Measurements from ENCODE around the gene TIMM50. TPM values are rescaled to one million over a fixed set of nuclear protein-coding genes. Genes with fewer than 3 reads are reported as not detected.

TIMM50 gene
- total RNA-seq, 4 donors from 2014 or later: 34.0 to 63.2 (median 51.5) TPM

GRCh38 chr19:39520541-39521484 is 40.2 kb downstream of the TIMM50 start:
- Histone ChIP-seq H3K4me1 (peaks cover 0 to 5% (median 1%) of the 10 kb centered on the region in 3 donors), H3K36me3 (no peaks in the 10 kb centered on the region), H3K27me3 (peaks cover 0 to 31% (median 5%) of the 10 kb centered on the region in 4 donors), H3K4me3 (no peak overlapping the region), H3K27ac (no peak overlapping the region), H3K9me3 (no peaks in the 10 kb centered on the region)
- DNase-seq: no peak
- 76 to 84% methylated on average over 7 to 8 of the region's 8 CpGs for WGBS, 2 donors
- TF ChIP-seq CTCF (IDR thresholded peaks at IDR 0.05) (no peak), POLR2A (IDR thresholded peaks at IDR 0.05) (no peak)
- intact Hi-C loops (cut with DNase I): no loop called here

DNA sequence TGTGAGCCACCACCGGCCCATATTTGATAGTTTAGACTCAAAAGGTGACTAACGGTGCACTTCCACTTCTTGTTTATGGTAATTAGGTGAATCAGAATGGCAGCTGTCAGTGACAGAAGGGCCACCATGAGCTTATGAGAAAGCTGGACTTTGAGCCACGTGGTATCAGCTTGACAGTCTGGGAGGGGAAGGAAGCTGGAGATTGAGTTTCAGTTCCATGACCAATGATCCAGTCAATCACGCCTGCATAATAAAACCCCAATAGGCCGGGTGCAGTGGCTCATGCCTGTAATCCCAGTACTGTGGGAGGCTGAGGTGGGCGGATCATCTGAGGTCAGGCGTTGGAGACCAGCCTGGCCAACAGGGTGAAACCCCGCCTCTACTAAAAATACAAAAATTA is 43.9 kb downstream of the TIMM50 start:
- Histone ChIP-seq H3K4me3 (no peak overlapping the region), H3K27me3 (no peaks in the 10 kb centered on the region), H3K27ac (no peak overlapping the region), H3K36me3 (no peaks in the 10 kb centered on the region), H3K4me1 (no peaks in the 10 kb centered on the region), H3K9me3 (no peaks in the 10 kb centered on the region)
- WGBS, 2 donors: 79 to 88% methylated on average over 5 to 8 of the region's 8 CpGs
- intact Hi-C loops (cut with DNase I): no loop called here
- TF ChIP-seq POLR2A (IDR thresholded peaks at IDR 0.05) (no peak), CTCF (IDR thresholded peaks at IDR 0.05) (no peak)
- DNase-seq: no peak

GRCh38 chr19:39525205-39525604 is 44.6 kb downstream of the TIMM50 start:
- no peak for DNase-seq
- Histone ChIP-seq H3K27me3 (no peaks in the 10 kb centered on the region), H3K27ac (no peak overlapping the region), H3K36me3 (no peaks in the 10 kb centered on the region), H3K4me1 (peaks cover 0 to under 1% (median 0%) of the 10 kb centered on the region in 3 donors), H3K9me3 (no peaks in the 10 kb centered on the region), H3K4me3 (no peak overlapping the region)
- intact Hi-C loops (cut with DNase I): no loop called here
- 90 to 98% methylated on average over 3 of the region's 3 CpGs for WGBS, 2 donors
- TF ChIP-seq CTCF (IDR thresholded peaks at IDR 0.05) (no peak), POLR2A (IDR thresholded peaks at IDR 0.05) (no peak)

DNA sequence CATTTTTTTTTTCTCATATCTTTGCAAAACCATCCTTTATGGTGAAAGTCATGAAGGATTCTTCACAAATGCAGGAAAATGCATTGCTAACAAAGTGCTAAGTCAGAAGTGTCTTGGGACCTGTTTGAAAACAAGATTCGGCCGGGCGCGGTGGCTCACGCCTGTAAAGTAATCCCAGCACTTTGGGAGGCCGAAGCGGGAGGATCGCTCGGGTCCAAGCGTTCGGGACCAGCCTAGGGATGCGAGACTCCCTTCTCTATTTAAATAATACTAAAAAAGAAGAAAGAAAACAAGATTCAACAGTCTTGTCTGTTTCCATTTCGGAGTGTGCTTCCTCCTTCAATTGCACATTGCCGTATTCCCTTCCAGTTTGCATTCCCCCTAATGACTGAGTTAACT is 51.2 kb downstream of the TIMM50 start:
- WGBS, 2 donors: 26 to 47% methylated on average over 14 of the region's 14 CpGs
- intact Hi-C loops (cut with DNase I): loop anchor here (10.0 kb wide), 2 partner anchors 57 to 97 kb away; partner anchors contain the start of gene RPS16
- peak overlapping the region; percentile 42 to 86 (median 60) for H3K4me3 ChIP-seq

More for the DNA sequence above, 51.2 kb downstream of the TIMM50 start:
- H3K4me1 ChIP-seq: peaks cover 5 to 28% (median 12%) of the 10 kb centered on the region in 3 donors
- H3K27me3 ChIP-seq: no peaks in the 10 kb centered on the region
- DNase-seq: no peak
- H3K36me3 ChIP-seq: no peaks in the 10 kb centered on the region
- H3K9me3 ChIP-seq: no peaks in the 10 kb centered on the region
- peak overlapping the region; percentile 50 to 90 (median 76) for H3K27ac ChIP-seq
- TF ChIP-seq POLR2A (IDR thresholded peaks at IDR 0.05): no peak
- no peak for TF ChIP-seq CTCF (IDR thresholded peaks at IDR 0.05)

Measured in esophagus squamous epithelium (tissue), 5 donors.